Measurements from ENCODE around the gene GALNTL6. TPM values are rescaled to one million over a fixed set of nuclear protein-coding genes. Genes with fewer than 3 reads are reported as not detected.

GALNTL6 gene
- total RNA-seq, 1 experiment from 2014 or later: not detected

- no peak for DNase-seq (ENCODE audit: low read depth, low spot score)
Measured at GRCh38 chr4:172554588-172554987, 741.4 kb downstream of the GALNTL6 start.

GRCh38 chr4:172555725-172556124 lies 742.5 kb downstream of the GALNTL6 start:
- Histone ChIP-seq H3K27ac (ENCODE audit: low read depth, low read length) (no peak overlapping the region), H3K36me3 (ENCODE audit: control insufficient read depth in 1 of 2, insufficient read depth in 2 of 2, low read length in 2 of 2) (no peaks in the 10 kb centered on the region), H3K79me2 (ENCODE audit: insufficient read depth, low read length) (no peaks in the 10 kb centered on the region), H3K27me3 (ENCODE audit: insufficient read depth, low read length) (no peaks in the 10 kb centered on the region), H3K9ac (ENCODE audit: low read length) (no peak overlapping the region), H3K9me2 (ENCODE audit: insufficient read depth) (no peaks in the 10 kb centered on the region), H3K4me3 (replicated peaks in 1 of 2; ENCODE audit: low read depth in 1 of 2, low read length in 2 of 2) (no peak overlapping the region), H4K20me1 (ENCODE audit: insufficient read depth) (no peaks in the 10 kb centered on the region), H3K9me3 (ENCODE audit: control insufficient read depth in 1 of 2, insufficient read depth in 1 of 2, low read depth in 1 of 2, low read length in 2 of 2) (no peaks in the 10 kb centered on the region), H3K4me2 (ENCODE audit: low read length) (no peak overlapping the region), H2AFZ (ENCODE audit: low read depth, low read length, poor library complexity, severe bottlenecking) (no peak overlapping the region), H3K4me1 (ENCODE audit: control insufficient read depth in 1 of 2, insufficient read depth in 2 of 2, low read length in 2 of 2) (no peaks in the 10 kb centered on the region)
- ChIA-PET POLR2A (no interaction called here), RAD21 (ENCODE audit: low non-redundant PET in 1 of 2, low total read pairs in 2 of 2, uncharacterized antibody in 2 of 2, unreplicated experiment in 2 of 2) (no interaction called here), CTCF (no interaction called here)
- no TSS peak for BruUV-seq (replicated peaks)
- ATAC-seq (no peak), DNase-seq (ENCODE audit: low read depth, low spot score) (no peak)
- intact Hi-C loops (cut with micrococcal nuclease): no loop called here
- TF ChIP-seq SIN3A (IDR thresholded peaks at IDR 0.05; ENCODE audit: low read depth): no peak
- TF ChIP-seq ZNF274 (IDR thresholded peaks at IDR 0.05; ENCODE audit: low read depth, low read length): no peak
- TF ChIP-seq EGR1 (IDR thresholded peaks at IDR 0.05; ENCODE audit: low read depth): no peak
- no peak for TF ChIP-seq REST (IDR thresholded peaks at IDR 0.05; ENCODE audit: low read depth)
- no peak for TF ChIP-seq FOSL1 (IDR thresholded peaks at IDR 0.05; ENCODE audit: low read depth)
- TF ChIP-seq RAD21 (IDR thresholded peaks at IDR 0.05; ENCODE audit: low read depth): no peak
- no peak for TF ChIP-seq ZBTB33 (IDR thresholded peaks at IDR 0.05; ENCODE audit: extremely low read depth, insufficient replicate concordance, low read length)
- no peak for TF ChIP-seq ELF1 (IDR thresholded peaks at IDR 0.05; ENCODE audit: borderline replicate concordance, low read depth)
- TF ChIP-seq POLR2A (IDR thresholded peaks at IDR 0.05; ENCODE audit: borderline replicate concordance, extremely low read depth, insufficient read depth, insufficient read length): no peak
- TF ChIP-seq SRF (IDR thresholded peaks at IDR 0.05; ENCODE audit: low read depth): no peak
- TF ChIP-seq CBX3 (IDR thresholded peaks at IDR 0.05; ENCODE audit: low read depth): no peak
- no peak for TF ChIP-seq MAX (IDR thresholded peaks at IDR 0.05)
- TF ChIP-seq JUND (IDR thresholded peaks at IDR 0.05): no peak
- no peak for TF ChIP-seq ATF3 (IDR thresholded peaks at IDR 0.05)
- TF ChIP-seq EZH2phosphoT487 (IDR thresholded peaks at IDR 0.05; ENCODE audit: borderline replicate concordance): no peak
- TF ChIP-seq TCF7L2 (IDR thresholded peaks at IDR 0.05; ENCODE audit: borderline replicate concordance, extremely low read depth, insufficient read depth, insufficient read length): no peak

More at GRCh38 chr4:172554588-172554987, 741.4 kb downstream of the GALNTL6 start:
- no peak overlapping the region for H3K27ac ChIP-seq (ENCODE audit: low read depth, low read length)
- TF ChIP-seq ELF1 (IDR thresholded peaks at IDR 0.05; ENCODE audit: borderline replicate concordance, low read depth): no peak
- TF ChIP-seq SIN3A (IDR thresholded peaks at IDR 0.05; ENCODE audit: low read depth): no peak
- TF ChIP-seq EZH2 (IDR thresholded peaks at IDR 0.05): no peak
- TF ChIP-seq POLR2A (IDR thresholded peaks at IDR 0.05; ENCODE audit: borderline replicate concordance, extremely low read depth, insufficient read depth, insufficient read length): no peak
- no peak for TF ChIP-seq ZFX (IDR thresholded peaks at IDR 0.05)
- no peaks in the 10 kb centered on the region for H3K9me3 ChIP-seq (ENCODE audit: control insufficient read depth in 1 of 2, insufficient read depth in 1 of 2, low read depth in 1 of 2, low read length in 2 of 2)
- no peak overlapping the region for H3K4me3 ChIP-seq (replicated peaks in 1 of 2; ENCODE audit: low read depth in 1 of 2, low read length in 2 of 2)
- H3K9ac ChIP-seq (ENCODE audit: low read length): no peak overlapping the region
- no peaks in the 10 kb centered on the region for H3K9me2 ChIP-seq (ENCODE audit: insufficient read depth)
- no peaks in the 10 kb centered on the region for H3K27me3 ChIP-seq (ENCODE audit: insufficient read depth, low read length)
- intact Hi-C loops (cut with micrococcal nuclease): no loop called here
- no peak overlapping the region for H3K4me2 ChIP-seq (ENCODE audit: low read length)
- H2AFZ ChIP-seq (ENCODE audit: low read depth, low read length, poor library complexity, severe bottlenecking): no peak overlapping the region
- BruUV-seq (replicated peaks): no TSS peak
- ChIA-PET RAD21 (ENCODE audit: low non-redundant PET in 1 of 2, low total read pairs in 2 of 2, uncharacterized antibody in 2 of 2, unreplicated experiment in 2 of 2) (no interaction called here), CTCF (no interaction called here), POLR2A (no interaction called here)
- H3K4me1 ChIP-seq (ENCODE audit: control insufficient read depth in 1 of 2, insufficient read depth in 2 of 2, low read length in 2 of 2): no peaks in the 10 kb centered on the region
- no peaks in the 10 kb centered on the region for H4K20me1 ChIP-seq (ENCODE audit: insufficient read depth)
- no peaks in the 10 kb centered on the region for H3K36me3 ChIP-seq (ENCODE audit: control insufficient read depth in 1 of 2, insufficient read depth in 2 of 2, low read length in 2 of 2)
- no peaks in the 10 kb centered on the region for H3K79me2 ChIP-seq (ENCODE audit: insufficient read depth, low read length)
- no peak for ATAC-seq
